SK-N-SH (cell line): ENCODE measurements around the gene DNAJB1. TPM values are rescaled to one million over a fixed set of nuclear protein-coding genes. Genes with fewer than 3 reads are reported as not detected.

Experiments used
- CTCF ChIA-PET: fragments of 300-600, 350-600 bp; formaldehyde crosslinking; extraction: SDS; loops from one replicate; lab custom pipeline; 2021; lab: Yijun Ruan, JAX
- POLR2A ChIA-PET: fragments of 350-600 bp; sonication (Branson Sonifier 250); formaldehyde crosslinking; extraction: SDS; loops from one replicate; lab custom pipeline; 2020; ENCODE audit warnings: antibody characterized with exemption, inconsistent platforms; lab: Yijun Ruan, JAX
- DNase-seq: peaks from one replicate; pipeline ENCODE4 v3.0.0; 2012
- H2AFZ ChIP-seq: fragments of 200-600 bp; sonication (generic); 2 replicates; pipeline ENCODE4 v1.8.1; 2016; ENCODE audit warnings: antibody characterized with exemption, mild to moderate bottlenecking, low read depth
- H3F3A ChIP-seq: fragments of 200-600 bp; sonication (generic); replicated peaks from 2 replicates; pipeline ENCODE3; 2016; ENCODE audit warnings: antibody characterized with exemption, mild to moderate bottlenecking; ENCODE audit not compliant: insufficient read depth
- H3K27ac ChIP-seq, 2 experiments: fragments of 200-500 bp in 1 of 2; fragments of 200-600 bp in 1 of 2; sonication (Bioruptor generic) in 1 of 2; sonication (generic), shearing (Covaris generic) in 1 of 2; 2 replicates each; pipeline versions ENCODE4 v1.5.1 to v1.6.1; 2014 to 2016; ENCODE audit warnings: low read depth in 2 of 2, inconsistent platforms in 1 of 2, low read length in 1 of 2, mild to moderate bottlenecking in 1 of 2, mixed read lengths in 1 of 2
- H3K27me3 ChIP-seq: fragments of 200-600 bp; sonication (generic), shearing (Covaris generic); 2 replicates; pipeline ENCODE4 v1.6.1; 2016; ENCODE audit warnings: mixed run types; ENCODE audit not compliant: insufficient read depth
- H3K36me3 ChIP-seq, 2 experiments: fragments of 200-500 bp in 1 of 2; fragments of 200-600 bp in 1 of 2; sonication (Bioruptor generic) in 1 of 2; sonication (generic) in 1 of 2; replicated peaks in 1 of 2; 2 replicates each; pipeline versions ENCODE3 to v1.5.1; 2014 to 2016; ENCODE audit warnings: low read length in 1 of 2, mild to moderate bottlenecking in 1 of 2; ENCODE audit not compliant: insufficient read depth in 2 of 2, control insufficient read depth in 1 of 2
- H3K4me1 ChIP-seq, 2 experiments: fragments of 200-500 bp in 1 of 2; fragments of 200-600 bp in 1 of 2; sonication (Bioruptor generic) in 1 of 2; sonication (generic), shearing (Covaris generic) in 1 of 2; 2 replicates each; pipeline versions ENCODE4 v1.5.1 to v1.6.1; 2014 to 2016; ENCODE audit warnings: low read depth in 1 of 2, low read length in 1 of 2, mixed run types in 1 of 2; ENCODE audit not compliant: insufficient read depth in 2 of 2, control insufficient read depth in 1 of 2
- H3K4me2 ChIP-seq: fragments of 200-600 bp; sonication (generic), shearing (Covaris generic); 2 replicates; pipeline ENCODE4 v1.6.1; 2017; ENCODE audit warnings: mixed run types
- H3K4me3 ChIP-seq, 2 experiments: fragments of 200-500 bp in 1 of 2; fragments of 200-600 bp in 1 of 2; sonication (Bioruptor generic) in 1 of 2; sonication (generic), shearing (Covaris generic) in 1 of 2; 2 replicates each; pipeline versions ENCODE4 v1.5.1 to v1.8.1; 2014 to 2016; ENCODE audit warnings: low read depth in 2 of 2, inconsistent platforms in 1 of 2, low read length in 1 of 2, mild to moderate bottlenecking in 1 of 2, mixed read lengths in 1 of 2, moderate library complexity in 1 of 2
- H3K79me2 ChIP-seq: fragments of 200-600 bp; sonication (generic); 2 replicates; pipeline ENCODE4 v1.8.1; 2017; ENCODE audit warnings: mild to moderate bottlenecking; ENCODE audit not compliant: insufficient read depth
- H3K9ac ChIP-seq: fragments of 200-600 bp; sonication (generic); 2 replicates; pipeline ENCODE4 v1.6.1; 2017; ENCODE audit warnings: mixed run types
- H3K9me2 ChIP-seq: fragments of 200-600 bp; sonication (generic); 2 replicates; pipeline ENCODE4 v1.6.1; 2017; ENCODE audit warnings: mixed run types
- H3K9me3 ChIP-seq: fragments of 200-600 bp; sonication (generic); 2 replicates; pipeline ENCODE4 v1.6.1; 2017; ENCODE audit warnings: mixed run types, mild to moderate bottlenecking, moderate library complexity
- H4K20me1 ChIP-seq: fragments of 200-600 bp; sonication (generic); 2 replicates; pipeline ENCODE4 v1.6.1; 2017; ENCODE audit warnings: mild to moderate bottlenecking, mixed run types; ENCODE audit not compliant: insufficient read depth
- CHD2 ChIP-seq: fragments of 150-350 bp; IDR thresholded peaks from 2 replicates; pipeline ENCODE4 v1.6.1; 2018; ENCODE audit warnings: low read length; ENCODE audit not compliant: partially characterized antibody
- ELF1 ChIP-seq: IDR thresholded peaks from 2 replicates; pipeline ENCODE4 v1.4.0; 2012
- EP300 ChIP-seq, 2 experiments: IDR thresholded peaks; 2 replicates each; pipeline versions ENCODE4 v1.4.0 to v1.6.1; 2012; ENCODE audit warnings: borderline replicate concordance in 1 of 2, low read depth in 1 of 2, low read length in 1 of 2
- EZH2phosphoT487 ChIP-seq: fragments of 200-600 bp; sonication (generic); IDR thresholded peaks from 2 replicates; pipeline ENCODE4 v1.6.1; 2017; ENCODE audit warnings: low read depth, mixed run types, mild to moderate bottlenecking, antibody characterized with exemption, moderate library complexity, borderline replicate concordance
- FOXJ3 ChIP-seq: sonication (generic); formaldehyde crosslinking; IDR thresholded peaks from 2 replicates; pipeline ENCODE4 v1.5.1; 2020; ENCODE audit warnings: mild to moderate bottlenecking, missing genetic modification reagents
- FOXM1 ChIP-seq: IDR thresholded peaks from 2 replicates; pipeline ENCODE4 v1.4.0; 2012; ENCODE audit warnings: low read depth, mild to moderate bottlenecking
- JUND ChIP-seq: IDR thresholded peaks from 2 replicates; pipeline ENCODE4 v1.4.0; 2012
- MXI1 ChIP-seq: IDR thresholded peaks from 2 replicates; pipeline ENCODE4 v1.6.1; 2012; ENCODE audit warnings: mild to moderate bottlenecking, low read depth, low read length, improper control_type of control experiment
- NRF1 ChIP-seq: IDR thresholded peaks from 2 replicates; pipeline ENCODE4 v1.6.1; 2012; ENCODE audit warnings: low read depth, mild to moderate bottlenecking, low read length
- POLR2AphosphoS5 ChIP-seq: IDR thresholded peaks from 2 replicates; pipeline ENCODE4 v1.6.1; 2012; ENCODE audit warnings: low read depth, low read length
- RAD21 ChIP-seq: IDR thresholded peaks from 2 replicates; pipeline ENCODE4 v1.6.1; 2012; ENCODE audit warnings: mild to moderate bottlenecking, low read length
- RXRA ChIP-seq: IDR thresholded peaks from 2 replicates; pipeline ENCODE4 v1.4.0; 2012; ENCODE audit warnings: low read depth, mild to moderate bottlenecking, borderline replicate concordance
- SIN3A ChIP-seq: IDR thresholded peaks from 2 replicates; pipeline ENCODE4 v1.6.1; 2012; ENCODE audit warnings: low read depth, mild to moderate bottlenecking, low read length, moderate library complexity, borderline replicate concordance
- TAF1 ChIP-seq: IDR thresholded peaks from 2 replicates; pipeline ENCODE4 v1.6.1; 2012; ENCODE audit warnings: low read depth, mild to moderate bottlenecking, low read length, moderate library complexity, borderline replicate concordance
- TCF12 ChIP-seq: IDR thresholded peaks from 2 replicates; pipeline ENCODE4 v1.4.0; 2012
- TEAD4 ChIP-seq: IDR thresholded peaks from 2 replicates; pipeline ENCODE4 v1.4.0; 2012; ENCODE audit warnings: mild to moderate bottlenecking, borderline replicate concordance; ENCODE audit not compliant: insufficient read depth
- WGBS: methylation state at CpG from one replicate; pipeline ENCODE4 v1.1.6; 2017; ENCODE audit warnings: low lambda C conversion rate; 5-methylcytosine and 5-hydroxymethylcytosine counted together
- polyA plus RNA-seq, 3 experiments: library from polyadenylated mRNA; depleted of rRNA; stranded (reverse); fragments of >200 nt; gene quantifications; 2 replicates each; pipeline ENCODE4 v1.2.3, GENCODE V29; 2012
- TF ChIP-seq, protein P1 (sequence below): IDR thresholded peaks from 2 replicates; pipeline ENCODE4 v1.4.0; 2012; ENCODE audit warnings: low read depth
- TF ChIP-seq, protein P2 (sequence below): fragments of 150-350 bp; IDR thresholded peaks from 2 replicates; pipeline ENCODE4 v1.6.1; 2016; ENCODE audit warnings: mild to moderate bottlenecking, low read depth, low read length
- TF ChIP-seq, protein P3 (sequence below): IDR thresholded peaks from 2 replicates; pipeline ENCODE4 v1.6.1; 2012; ENCODE audit warnings: mild to moderate bottlenecking, low read depth, low read length, moderate library complexity

The DNAJB1 gene
- polyA plus RNA-seq, 1 of the 3 experiments (the other 2 are of a cell fraction), result 103 TPM

DNA sequence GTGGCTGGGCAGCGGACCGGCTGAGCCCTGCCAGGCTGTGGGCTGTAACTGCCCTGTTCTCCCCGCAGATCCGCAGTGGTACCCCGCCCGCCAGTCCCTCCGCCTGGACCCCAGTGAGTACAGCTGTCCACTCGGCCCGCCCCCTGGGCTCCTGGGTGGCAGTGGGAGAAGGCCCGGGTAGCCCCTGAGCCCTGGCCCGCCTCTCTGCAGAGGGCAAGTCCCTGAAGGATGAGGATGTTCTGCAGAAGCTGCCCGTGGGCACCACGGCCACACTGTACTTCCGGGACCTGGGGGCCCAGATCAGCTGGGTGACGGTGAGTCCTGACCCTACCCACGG is 45.4 kb upstream of the DNAJB1 start:
- H3K9ac ChIP-seq, result no peak overlapping the region
- no peaks in the 10 kb centered on the region for H3K9me3 ChIP-seq
- no peaks in the 10 kb centered on the region; the same call in none of the 2 replicates for H3K79me2 ChIP-seq
- no peak for DNase-seq
- peaks cover 0 to 17% of the 10 kb centered on the region in 2 experiments for H3K36me3 ChIP-seq
- TF ChIP-seq RXRA (no peak), TAF1 (no peak), POLR2AphosphoS5 (no peak), EZH2phosphoT487 (no peak), FOXJ3 (no peak), SIN3A (no peak), NRF1 (no peak), TEAD4 (no peak)
- TF ChIP-seq, protein P1, sequence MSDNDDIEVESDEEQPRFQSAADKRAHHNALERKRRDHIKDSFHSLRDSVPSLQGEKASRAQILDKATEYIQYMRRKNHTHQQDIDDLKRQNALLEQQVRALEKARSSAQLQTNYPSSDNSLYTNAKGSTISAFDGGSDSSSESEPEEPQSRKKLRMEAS, result no peak
- TF ChIP-seq, protein P2, sequence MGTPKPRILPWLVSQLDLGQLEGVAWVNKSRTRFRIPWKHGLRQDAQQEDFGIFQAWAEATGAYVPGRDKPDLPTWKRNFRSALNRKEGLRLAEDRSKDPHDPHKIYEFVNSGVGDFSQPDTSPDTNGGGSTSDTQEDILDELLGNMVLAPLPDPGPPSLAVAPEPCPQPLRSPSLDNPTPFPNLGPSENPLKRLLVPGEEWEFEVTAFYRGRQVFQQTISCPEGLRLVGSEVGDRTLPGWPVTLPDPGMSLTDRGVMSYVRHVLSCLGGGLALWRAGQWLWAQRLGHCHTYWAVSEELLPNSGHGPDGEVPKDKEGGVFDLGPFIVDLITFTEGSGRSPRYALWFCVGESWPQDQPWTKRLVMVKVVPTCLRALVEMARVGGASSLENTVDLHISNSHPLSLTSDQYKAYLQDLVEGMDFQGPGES, result no peak
- H3K9me2 ChIP-seq, result no peaks in the 10 kb centered on the region
- peaks cover 0 to 4% of the 10 kb centered on the region in 2 experiments; a peak in 1 of 4 replicates for H3K4me1 ChIP-seq
- no CpG with 5 or more reads among the region's 16 CpGs for WGBS
- no peaks in the 10 kb centered on the region for H3F3A ChIP-seq
- H2AFZ ChIP-seq, result no peak overlapping the region
- POLR2A ChIA-PET, result no interaction called here
- H3K4me2 ChIP-seq, result no peak overlapping the region
- no peak overlapping the region for H3K4me3 ChIP-seq
- no peaks in the 10 kb centered on the region for H4K20me1 ChIP-seq
- no peak overlapping the region for H3K27ac ChIP-seq
- CTCF ChIA-PET, result interaction anchor here (1.0 to 1.4 kb wide), 2 partner anchors 8 to 11 kb away, joined by 3 to 6 read pairs; partner anchors contain the start of gene NDUFB7
- no peaks in the 10 kb centered on the region for H3K27me3 ChIP-seq

DNA sequence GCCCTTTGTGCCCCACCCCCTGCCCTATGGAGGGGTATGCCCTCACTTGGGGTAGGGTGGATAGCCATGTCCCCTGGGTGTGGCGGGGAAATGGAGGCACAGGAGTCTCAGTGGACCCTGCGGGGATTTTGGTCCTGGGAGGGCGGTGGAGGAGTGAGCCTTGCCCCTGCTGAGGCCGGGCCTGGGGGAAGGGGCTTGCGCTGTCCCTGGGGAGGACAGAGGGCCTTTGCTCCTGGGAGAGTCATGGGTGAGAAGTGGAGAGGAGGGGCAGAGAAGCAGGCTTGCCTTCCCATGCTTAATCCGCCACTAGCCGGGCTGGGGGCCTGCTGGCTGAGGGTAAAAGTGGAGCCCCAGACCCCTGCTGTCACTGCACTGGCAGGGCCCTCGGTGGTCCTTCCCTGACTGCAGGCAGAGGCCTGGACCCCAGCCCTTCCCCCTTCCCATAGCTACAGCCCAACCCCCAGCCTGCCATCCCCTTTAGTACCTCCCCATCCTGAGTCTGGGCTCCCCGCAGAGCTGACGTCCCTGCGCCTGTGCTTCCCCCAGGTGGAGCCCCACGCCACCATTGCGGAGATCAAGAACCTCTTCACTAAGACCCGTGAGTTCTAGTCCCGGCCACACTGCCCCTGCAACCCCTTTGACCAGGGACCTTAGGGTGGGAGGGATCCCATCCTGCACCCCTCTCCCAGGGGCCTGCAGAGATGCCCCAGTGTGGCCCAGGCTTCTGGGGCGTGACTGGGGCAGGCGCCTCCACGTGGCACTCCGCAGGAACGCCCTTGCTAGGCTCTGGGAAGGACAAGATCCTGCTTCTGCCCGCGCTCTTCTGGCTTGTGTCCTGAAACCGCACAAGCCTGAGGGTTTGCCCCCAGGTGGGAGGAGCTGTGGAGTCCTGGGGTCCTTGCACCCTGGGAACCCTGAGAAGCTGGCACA is 44.7 kb upstream of the DNAJB1 start:
- CTCF ChIA-PET, result interaction anchor here (0.8 to 1.4 kb wide), 3 partner anchors 9 to 11 kb away, joined by 3 to 6 read pairs (median 3); partner anchors contain the start of gene NDUFB7
- Histone ChIP-seq H3K36me3 (peaks cover 0 to 17% of the 10 kb centered on the region in 2 experiments), H4K20me1 (no peaks in the 10 kb centered on the region), H3K4me2 (no peak overlapping the region), H3K9ac (no peak overlapping the region), H2AFZ (no peak overlapping the region), H3K4me1 (peaks cover 0 to 10% of the 10 kb centered on the region in 2 experiments; a peak in 1 of 4 replicates), H3K27ac (no peak overlapping the region), H3F3A (no peaks in the 10 kb centered on the region), H3K27me3 (no peaks in the 10 kb centered on the region), H3K4me3 (no peak overlapping the region), H3K9me3 (no peaks in the 10 kb centered on the region), H3K79me2 (peaks cover under 1% of the 10 kb centered on the region), H3K9me2 (no peaks in the 10 kb centered on the region)
- DNase-seq, result peak; percentile 22
- POLR2A ChIA-PET, result no interaction called here
- 95% methylated on average over 14 of the region's 23 CpGs for WGBS
- TF ChIP-seq, protein P3, sequence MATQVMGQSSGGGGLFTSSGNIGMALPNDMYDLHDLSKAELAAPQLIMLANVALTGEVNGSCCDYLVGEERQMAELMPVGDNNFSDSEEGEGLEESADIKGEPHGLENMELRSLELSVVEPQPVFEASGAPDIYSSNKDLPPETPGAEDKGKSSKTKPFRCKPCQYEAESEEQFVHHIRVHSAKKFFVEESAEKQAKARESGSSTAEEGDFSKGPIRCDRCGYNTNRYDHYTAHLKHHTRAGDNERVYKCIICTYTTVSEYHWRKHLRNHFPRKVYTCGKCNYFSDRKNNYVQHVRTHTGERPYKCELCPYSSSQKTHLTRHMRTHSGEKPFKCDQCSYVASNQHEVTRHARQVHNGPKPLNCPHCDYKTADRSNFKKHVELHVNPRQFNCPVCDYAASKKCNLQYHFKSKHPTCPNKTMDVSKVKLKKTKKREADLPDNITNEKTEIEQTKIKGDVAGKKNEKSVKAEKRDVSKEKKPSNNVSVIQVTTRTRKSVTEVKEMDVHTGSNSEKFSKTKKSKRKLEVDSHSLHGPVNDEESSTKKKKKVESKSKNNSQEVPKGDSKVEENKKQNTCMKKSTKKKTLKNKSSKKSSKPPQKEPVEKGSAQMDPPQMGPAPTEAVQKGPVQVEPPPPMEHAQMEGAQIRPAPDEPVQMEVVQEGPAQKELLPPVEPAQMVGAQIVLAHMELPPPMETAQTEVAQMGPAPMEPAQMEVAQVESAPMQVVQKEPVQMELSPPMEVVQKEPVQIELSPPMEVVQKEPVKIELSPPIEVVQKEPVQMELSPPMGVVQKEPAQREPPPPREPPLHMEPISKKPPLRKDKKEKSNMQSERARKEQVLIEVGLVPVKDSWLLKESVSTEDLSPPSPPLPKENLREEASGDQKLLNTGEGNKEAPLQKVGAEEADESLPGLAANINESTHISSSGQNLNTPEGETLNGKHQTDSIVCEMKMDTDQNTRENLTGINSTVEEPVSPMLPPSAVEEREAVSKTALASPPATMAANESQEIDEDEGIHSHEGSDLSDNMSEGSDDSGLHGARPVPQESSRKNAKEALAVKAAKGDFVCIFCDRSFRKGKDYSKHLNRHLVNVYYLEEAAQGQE, result no peak
- no peak for TF ChIP-seq EP300 (IDR thresholded peaks at IDR 0.05; ENCODE audit: borderline replicate concordance in 1 of 2, low read depth in 1 of 2, low read length in 1 of 2)
- TF ChIP-seq FOXM1, result no peak
- no peak for TF ChIP-seq EZH2phosphoT487
- TF ChIP-seq, protein P1, result no peak
- TF ChIP-seq TAF1, result no peak
- no peak for TF ChIP-seq JUND
- TF ChIP-seq CHD2, result no peak
- no peak for TF ChIP-seq RAD21
- no peak for TF ChIP-seq NRF1
- TF ChIP-seq ELF1, result no peak
- TF ChIP-seq TCF12, result no peak
- no peak for TF ChIP-seq MXI1
- TF ChIP-seq, protein P2, result no peak
